Erythroblast (primary cell): ENCODE results near the gene ACOT12.

ENCODE experiments used
- GATA1 ChIP-seq: IDR thresholded peaks from 2 replicates; pipeline ENCODE4 v1.6.1; 2011; ENCODE audit warnings: low read depth, mild to moderate bottlenecking, control low read depth, low read length, moderate library complexity
- POLR2A ChIP-seq: IDR thresholded peaks from 2 replicates; pipeline ENCODE4 v1.6.1; 2011; ENCODE audit warnings: mild to moderate bottlenecking, low read length

- TF ChIP-seq POLR2A, result no peak
- TF ChIP-seq GATA1, result no peak
Observed at GRCh38 chr5:81290146-81290545, 103.8 kb downstream of the ACOT12 start.
